OCI-LY1 (cell line): ENCODE measurements around the gene FUT1.

Experiments
- EZH2 ChIP-seq: fragments of 200-600 bp; sonication (generic), shearing (Covaris generic); IDR thresholded peaks from 2 replicates; pipeline ENCODE4 v1.8.0; 2017; ENCODE audit warnings: borderline replicate concordance, mixed run types, mild to moderate bottlenecking, antibody characterized with exemption, low read length, moderate library complexity, mixed read lengths
- TF ChIP-seq, protein P1 (sequence below): fragments of 200-600 bp; sonication (generic), shearing (Covaris generic); IDR thresholded peaks from 2 replicates; pipeline ENCODE4 v1.5.1; 2017; ENCODE audit warnings: mild to moderate bottlenecking, antibody characterized with exemption, low read length, moderate library complexity, mixed read lengths

DNA sequence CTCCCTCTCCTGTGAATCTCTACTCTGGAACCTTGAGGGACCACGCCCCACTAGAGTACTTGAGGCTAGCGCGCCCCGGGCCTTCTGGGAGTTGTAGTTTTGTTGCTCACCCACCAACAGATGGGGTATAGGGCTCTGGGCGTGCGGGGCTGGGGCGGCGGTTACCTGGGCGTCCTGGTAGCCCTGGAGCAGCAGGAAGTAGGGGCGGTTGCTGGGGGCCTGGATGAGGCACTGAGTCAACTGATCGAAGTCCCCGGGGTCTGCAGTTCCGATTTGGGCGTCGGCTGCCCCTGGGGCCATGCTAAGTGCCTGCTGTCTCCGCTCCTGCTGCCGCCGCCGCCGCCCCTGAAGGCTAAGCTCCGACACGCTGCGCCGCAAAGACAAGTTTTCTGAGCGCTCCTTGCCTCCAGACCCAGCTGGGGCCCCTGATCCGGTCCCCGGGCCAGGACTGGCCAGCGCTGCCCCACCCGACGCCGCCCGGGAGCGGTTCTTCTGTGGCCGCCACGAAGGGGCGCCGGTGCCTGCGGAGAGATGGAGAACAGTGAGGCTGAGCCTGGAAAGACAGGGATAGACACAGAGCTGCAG, 17.3 kb downstream of the FUT1 start:
- TF ChIP-seq, protein P1, sequence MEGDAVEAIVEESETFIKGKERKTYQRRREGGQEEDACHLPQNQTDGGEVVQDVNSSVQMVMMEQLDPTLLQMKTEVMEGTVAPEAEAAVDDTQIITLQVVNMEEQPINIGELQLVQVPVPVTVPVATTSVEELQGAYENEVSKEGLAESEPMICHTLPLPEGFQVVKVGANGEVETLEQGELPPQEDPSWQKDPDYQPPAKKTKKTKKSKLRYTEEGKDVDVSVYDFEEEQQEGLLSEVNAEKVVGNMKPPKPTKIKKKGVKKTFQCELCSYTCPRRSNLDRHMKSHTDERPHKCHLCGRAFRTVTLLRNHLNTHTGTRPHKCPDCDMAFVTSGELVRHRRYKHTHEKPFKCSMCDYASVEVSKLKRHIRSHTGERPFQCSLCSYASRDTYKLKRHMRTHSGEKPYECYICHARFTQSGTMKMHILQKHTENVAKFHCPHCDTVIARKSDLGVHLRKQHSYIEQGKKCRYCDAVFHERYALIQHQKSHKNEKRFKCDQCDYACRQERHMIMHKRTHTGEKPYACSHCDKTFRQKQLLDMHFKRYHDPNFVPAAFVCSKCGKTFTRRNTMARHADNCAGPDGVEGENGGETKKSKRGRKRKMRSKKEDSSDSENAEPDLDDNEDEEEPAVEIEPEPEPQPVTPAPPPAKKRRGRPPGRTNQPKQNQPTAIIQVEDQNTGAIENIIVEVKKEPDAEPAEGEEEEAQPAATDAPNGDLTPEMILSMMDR, result no peak
- TF ChIP-seq EZH2, result no peak
